GM12865 (cell line): ENCODE measurements around the gene IPMK.

Experiments
- DNase-seq: peaks from one replicate; pipeline ENCODE4 v3.0.0; 2010; ENCODE audit warnings: low read depth
- H3K4me3 ChIP-seq: 2 replicates; pipeline ENCODE4 v1.5.1; 2011; ENCODE audit warnings: mild to moderate bottlenecking, low read depth, low read length, control low read depth
- CTCF ChIP-seq: IDR thresholded peaks from 2 replicates; pipeline ENCODE4 v1.5.1; 2011; ENCODE audit warnings: low read length, control low read depth, low read depth, inconsistent platforms; ENCODE audit not compliant: insufficient read depth; ENCODE audit errors: missing control alignments

Gene IPMK

GRCh38 chr10:58268454-58268945, 806 bp upstream of the IPMK start:
- H3K4me3 ChIP-seq, result peak overlapping the region; percentile 96
- DNase-seq, result no peak
- no peak for TF ChIP-seq CTCF

GRCh38 chr10:58266826-58267712, 625 bp downstream of the IPMK start:
- peak overlapping the region; percentile 63 for H3K4me3 ChIP-seq
- TF ChIP-seq CTCF, result no peak
- DNase-seq, result peak; percentile 57

- H3K4me3 ChIP-seq, result peak overlapping the region; percentile 63
- TF ChIP-seq CTCF, result no peak
- DNase-seq, result peak; percentile 61
These were observed 1.5 kb downstream of the IPMK start for GRCh38 chr10:58266003-58266825.

- no peak for DNase-seq
- no peak for TF ChIP-seq CTCF
- peak overlapping the region; percentile 63 for H3K4me3 ChIP-seq
These were observed 2.4 kb downstream of the IPMK start for GRCh38 chr10:58265249-58265648.

GRCh38 chr10:58264780-58265179, 2.9 kb downstream of the IPMK start:
- peak overlapping the region; percentile 63 for H3K4me3 ChIP-seq
- DNase-seq, result no peak
- no peak for TF ChIP-seq CTCF

- DNase-seq, result no peak
- H3K4me3 ChIP-seq, result no peak overlapping the region
- TF ChIP-seq CTCF, result no peak
These were observed 4.9 kb downstream of the IPMK start for GRCh38 chr10:58262766-58263165.
